CD14-positive monocyte (primary cell): ENCODE results near the gene NUFIP2. TPM values are rescaled to one million over a fixed set of nuclear protein-coding genes. Genes with fewer than 3 reads are reported as not detected.
"Not testable (repeated sequence)": the region's sequence is repeated elsewhere in the genome, so short reads cannot be mapped to it uniquely, and the experiment has no call there.

Experiments
- DNase-seq, 3 donors: peaks; one replicate each; pipeline ENCODE4 v3.0.0-alpha.2; 2011 to 2022
- H2AFZ ChIP-seq: 2 replicates; pipeline ENCODE4 v1.6.0; 2012; ENCODE audit warnings: mild to moderate bottlenecking, low read depth, low read length, inconsistent platforms; ENCODE audit not compliant: insufficient read depth, poor library complexity, severe bottlenecking
- H3K27ac ChIP-seq, 2 donors: 1 replicate in 1 of 2; 2 replicates in 1 of 2; pipeline ENCODE4 v1.5.1; 2012 to 2013; ENCODE audit warnings: low read length in 2 of 2, control low read depth in 1 of 2, inconsistent platforms in 1 of 2, low read depth in 1 of 2, mild to moderate bottlenecking in 1 of 2
- H3K27me3 ChIP-seq, 2 donors: one replicate each; pipeline versions ENCODE4 v1.6.0 to v1.6.1; 2011 to 2013; ENCODE audit warnings: low read length in 2 of 2; ENCODE audit not compliant: control insufficient read depth in 2 of 2, insufficient read depth in 2 of 2
- H3K36me3 ChIP-seq, 2 donors: replicated peaks in 1 of 2; 1 replicate in 1 of 2; 2 replicates in 1 of 2; pipeline versions ENCODE4 v1.5.1 to v1.6.1; 2012 to 2013; ENCODE audit warnings: low read length in 2 of 2, control low read depth in 1 of 2, inconsistent platforms in 1 of 2, mild to moderate bottlenecking in 1 of 2; ENCODE audit not compliant: insufficient read depth in 2 of 2, control insufficient read depth in 1 of 2
- H3K4me1 ChIP-seq, 2 donors: 1 replicate in 1 of 2; 2 replicates in 1 of 2; pipeline versions ENCODE4 v1.5.1 to v1.6.1; 2012 to 2013; ENCODE audit warnings: low read length in 2 of 2, control low read depth in 1 of 2, inconsistent platforms in 1 of 2, mild to moderate bottlenecking in 1 of 2, moderate library complexity in 1 of 2; ENCODE audit not compliant: insufficient read depth in 2 of 2, control insufficient read depth in 1 of 2
- H3K4me2 ChIP-seq: replicated peaks from 2 replicates; pipeline ENCODE3; 2012; ENCODE audit warnings: low read length, moderate library complexity, mild to moderate bottlenecking; ENCODE audit not compliant: poor library complexity, severe bottlenecking; ENCODE audit errors: extremely low read depth
- H3K4me3 ChIP-seq, 3 experiments: fragments of 200-600 bp in 1 of 3; sonication (generic) in 1 of 3; replicated peaks in 1 of 3; 1 replicate in 2 of 3; 2 replicates in 1 of 3; pipeline ENCODE4 v1.5.1; 2011 to 2013; ENCODE audit warnings: low read length in 3 of 3, mild to moderate bottlenecking in 3 of 3, control low read depth in 2 of 3, low read depth in 2 of 3, inconsistent platforms in 1 of 3, moderate library complexity in 1 of 3
- H3K79me2 ChIP-seq: 2 replicates; pipeline ENCODE4 v1.6.0; 2012; ENCODE audit warnings: mild to moderate bottlenecking, control low read depth, inconsistent platforms, low read length, moderate library complexity; ENCODE audit not compliant: insufficient read depth
- H3K9ac ChIP-seq: 2 replicates; pipeline ENCODE4 v1.6.0; 2017; ENCODE audit warnings: low read length, mild to moderate bottlenecking; ENCODE audit not compliant: insufficient read depth, poor library complexity, severe bottlenecking
- H3K9me3 ChIP-seq, 2 donors: replicated peaks in 1 of 2; 1 replicate in 1 of 2; 2 replicates in 1 of 2; pipeline versions ENCODE4 v1.5.1 to v1.6.1; 2012 to 2013; ENCODE audit warnings: low read length in 2 of 2, control low read depth in 1 of 2; ENCODE audit not compliant: control insufficient read depth in 1 of 2, insufficient read depth in 1 of 2
- H4K20me1 ChIP-seq: 2 replicates; pipeline ENCODE4 v1.6.0; 2012; ENCODE audit warnings: mild to moderate bottlenecking, low read length, control low read depth, moderate library complexity; ENCODE audit not compliant: insufficient read depth
- H3K27ac Mint-ChIP-seq, 7 donors: one replicate each; pipeline ENCODE4 v1.8.0; 2020; ENCODE audit warnings: mild to moderate bottlenecking in 7 of 7, mixed read lengths in 7 of 7, moderate library complexity in 6 of 7, inconsistent platforms in 2 of 7
- H3K27me3 Mint-ChIP-seq, 3 donors: one replicate each; pipeline ENCODE4 v1.8.0; 2021 to 2022; ENCODE audit warnings: low read depth in 3 of 3, mild to moderate bottlenecking in 3 of 3, mixed read lengths in 3 of 3, moderate library complexity in 3 of 3, inconsistent platforms in 1 of 3
- H3K36me3 Mint-ChIP-seq, 2 donors: one replicate each; pipeline ENCODE4 v1.8.0; 2020; ENCODE audit warnings: mixed read lengths in 2 of 2, inconsistent platforms in 1 of 2, mild to moderate bottlenecking in 1 of 2
- H3K4me1 Mint-ChIP-seq: one replicate; pipeline ENCODE4 v1.8.0; 2020; ENCODE audit warnings: mild to moderate bottlenecking, mixed read lengths
- H3K4me3 Mint-ChIP-seq, 2 donors: one replicate each; pipeline ENCODE4 v1.8.0; 2020; ENCODE audit warnings: mild to moderate bottlenecking in 2 of 2, mixed read lengths in 2 of 2, moderate library complexity in 1 of 2
- H3K9me3 Mint-ChIP-seq, 7 donors: one replicate each; pipeline ENCODE4 v1.8.0; 2020 to 2022; ENCODE audit warnings: mixed read lengths in 7 of 7, mild to moderate bottlenecking in 6 of 7, moderate library complexity in 6 of 7, inconsistent platforms in 2 of 7
- WGBS: methylation state at CpG from one replicate; pipeline ENCODE4 v1.1.5; 2013; ENCODE audit warnings: missing lambda C conversion rate; ENCODE audit not compliant: insufficient coverage; 5-methylcytosine and 5-hydroxymethylcytosine counted together
- intact Hi-C, 2 donors: fragments of 100-400 bp; cut with micrococcal nuclease; formaldehyde crosslinking; loops; one replicate each; pipeline versions ENCODE4 v1.15.0 to v1.15.1; 2023
- polyA plus RNA-seq, 3 donors: library from polyadenylated mRNA; depleted of rRNA in 1 of 3; unstranded in 2 of 3; stranded (reverse) in 1 of 3; fragments of 300-500 nt in 2 of 3; fragments of >200 nt in 1 of 3; fragmentation: Illumina TruSeq in 2 of 3; gene quantifications; 1 replicate in 2 of 3; 2 replicates in 1 of 3; pipeline ENCODE4 v1.2.3, GENCODE V29; 2012 to 2021
- TF ChIP-seq, protein P1 (sequence below): fragments of 200-600 bp; IDR thresholded peaks from one replicate; pipeline ENCODE4 v1.8.0; 2022; ENCODE audit warnings: antibody characterized with exemption, mild to moderate bottlenecking

Gene NUFIP2
- polyA plus RNA-seq, 3 donors: 8.7 to 25.1 (median 13.7) TPM

DNA sequence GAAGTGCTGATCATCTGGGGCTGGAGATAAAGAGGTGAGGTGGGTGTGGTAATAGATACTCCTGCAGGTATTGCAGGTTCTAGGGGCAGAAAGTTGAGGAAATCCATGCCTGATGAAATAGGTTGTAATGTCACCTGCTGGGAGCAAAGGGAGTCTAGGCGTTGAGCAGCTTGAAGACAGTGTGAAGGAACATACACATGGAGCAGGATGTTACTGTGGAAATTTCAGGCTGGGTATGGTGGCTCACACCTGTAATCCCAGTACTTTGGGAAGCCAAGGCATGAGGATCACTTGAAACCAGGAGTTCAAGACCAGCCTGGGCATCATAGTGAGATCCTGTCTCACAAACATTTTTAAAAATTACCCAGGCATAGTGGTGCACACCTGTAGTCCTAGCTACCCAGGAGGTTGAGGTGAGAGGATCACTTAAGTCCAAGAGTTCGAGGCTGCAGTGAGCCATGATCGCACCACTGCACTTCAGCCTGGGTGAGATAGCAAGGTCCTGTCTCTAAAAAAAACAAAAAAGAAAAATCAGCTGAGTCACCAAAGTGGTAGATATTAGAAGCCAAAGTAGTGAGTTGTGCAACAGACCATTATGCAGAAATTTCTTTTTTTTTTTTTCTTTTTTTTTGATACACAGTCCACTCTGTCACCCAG, 56.3 kb downstream of the NUFIP2 start:
- WGBS: 53% methylated on average over 3 of the region's 3 CpGs
- TF ChIP-seq, protein P1, sequence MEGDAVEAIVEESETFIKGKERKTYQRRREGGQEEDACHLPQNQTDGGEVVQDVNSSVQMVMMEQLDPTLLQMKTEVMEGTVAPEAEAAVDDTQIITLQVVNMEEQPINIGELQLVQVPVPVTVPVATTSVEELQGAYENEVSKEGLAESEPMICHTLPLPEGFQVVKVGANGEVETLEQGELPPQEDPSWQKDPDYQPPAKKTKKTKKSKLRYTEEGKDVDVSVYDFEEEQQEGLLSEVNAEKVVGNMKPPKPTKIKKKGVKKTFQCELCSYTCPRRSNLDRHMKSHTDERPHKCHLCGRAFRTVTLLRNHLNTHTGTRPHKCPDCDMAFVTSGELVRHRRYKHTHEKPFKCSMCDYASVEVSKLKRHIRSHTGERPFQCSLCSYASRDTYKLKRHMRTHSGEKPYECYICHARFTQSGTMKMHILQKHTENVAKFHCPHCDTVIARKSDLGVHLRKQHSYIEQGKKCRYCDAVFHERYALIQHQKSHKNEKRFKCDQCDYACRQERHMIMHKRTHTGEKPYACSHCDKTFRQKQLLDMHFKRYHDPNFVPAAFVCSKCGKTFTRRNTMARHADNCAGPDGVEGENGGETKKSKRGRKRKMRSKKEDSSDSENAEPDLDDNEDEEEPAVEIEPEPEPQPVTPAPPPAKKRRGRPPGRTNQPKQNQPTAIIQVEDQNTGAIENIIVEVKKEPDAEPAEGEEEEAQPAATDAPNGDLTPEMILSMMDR: no peak
- Histone ChIP-seq H4K20me1 (no peaks in the 10 kb centered on the region), H3K27me3 (no peaks in the 10 kb centered on the region), H3K36me3 (no peaks in the 10 kb centered on the region), H3K9ac (no peak overlapping the region), H3K4me2 (peak overlapping the region; percentile 54), H3K27ac (peak overlapping the region; percentile 41 to 68), H2AFZ (no peak overlapping the region), H3K4me1 (peaks cover 49 to 58% of the 10 kb centered on the region in 2 donors), H3K9me3 (no peaks in the 10 kb centered on the region), H3K4me3 (peak overlapping the region in 1 of 3 experiments; percentile 36), H3K79me2 (no peaks in the 10 kb centered on the region)
- H3K36me3 Mint-ChIP-seq: peaks cover 0 to 2% of the 10 kb centered on the region in 2 donors
- DNase-seq: peak; percentile 55 to 79 (median 64)
- intact Hi-C loops: no loop called here
- H3K4me3 Mint-ChIP-seq: peak overlapping the region in 1 of 2 donors; percentile 59
- H3K9me3 Mint-ChIP-seq: peaks cover 0 to 1% (median 0%) of the 10 kb centered on the region in 7 donors
- peak overlapping the region; percentile 76 to 94 (median 89) for H3K27ac Mint-ChIP-seq
- peaks cover 0 to 3% (median 0%) of the 10 kb centered on the region in 3 donors for H3K27me3 Mint-ChIP-seq
- peaks cover 48% of the 10 kb centered on the region for H3K4me1 Mint-ChIP-seq

DNA sequence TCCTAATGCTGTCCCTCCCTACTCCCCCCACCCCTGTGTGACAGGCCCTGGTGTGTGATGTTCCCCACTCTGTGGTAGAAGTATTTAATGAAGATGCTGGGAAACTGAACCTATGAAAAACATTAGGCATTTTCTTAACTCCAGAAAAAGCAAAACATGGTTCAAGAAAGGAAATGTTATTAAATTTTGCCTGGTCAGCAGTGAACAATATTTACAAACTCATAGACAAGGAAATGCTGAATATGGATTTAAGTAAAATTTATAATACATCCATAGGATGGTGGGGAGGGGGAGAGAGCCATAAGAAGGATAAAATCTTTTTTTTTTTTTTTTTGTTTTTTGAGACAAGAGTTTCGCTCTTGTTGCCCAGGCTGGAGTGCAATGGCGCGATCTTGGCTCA, 58.0 kb downstream of the NUFIP2 start:
- Histone ChIP-seq H3K27me3 (no peaks in the 10 kb centered on the region), H3K4me1 (peaks cover 35 to 43% of the 10 kb centered on the region in 2 donors), H4K20me1 (no peaks in the 10 kb centered on the region), H3K36me3 (no peaks in the 10 kb centered on the region), H3K79me2 (no peaks in the 10 kb centered on the region), H3K9ac (no peak overlapping the region), H3K27ac (no peak overlapping the region), H3K4me3 (no peak overlapping the region), H2AFZ (no peak overlapping the region), H3K9me3 (no peaks in the 10 kb centered on the region), H3K4me2 (no peak overlapping the region)
- no peak overlapping the region for H3K27ac Mint-ChIP-seq
- no CpG with 5 or more reads among the region's 3 CpGs for WGBS
- H3K4me3 Mint-ChIP-seq: no peak overlapping the region
- peaks cover 0 to 2% of the 10 kb centered on the region in 2 donors for H3K36me3 Mint-ChIP-seq
- DNase-seq: no peak
- H3K4me1 Mint-ChIP-seq: peaks cover 38% of the 10 kb centered on the region
- intact Hi-C loops: no loop called here
- H3K27me3 Mint-ChIP-seq: peaks cover 0 to 3% (median 1%) of the 10 kb centered on the region in 3 donors
- H3K9me3 Mint-ChIP-seq: peaks cover 0 to 3% (median 0%) of the 10 kb centered on the region in 7 donors
- TF ChIP-seq, protein P1: no peak

DNA sequence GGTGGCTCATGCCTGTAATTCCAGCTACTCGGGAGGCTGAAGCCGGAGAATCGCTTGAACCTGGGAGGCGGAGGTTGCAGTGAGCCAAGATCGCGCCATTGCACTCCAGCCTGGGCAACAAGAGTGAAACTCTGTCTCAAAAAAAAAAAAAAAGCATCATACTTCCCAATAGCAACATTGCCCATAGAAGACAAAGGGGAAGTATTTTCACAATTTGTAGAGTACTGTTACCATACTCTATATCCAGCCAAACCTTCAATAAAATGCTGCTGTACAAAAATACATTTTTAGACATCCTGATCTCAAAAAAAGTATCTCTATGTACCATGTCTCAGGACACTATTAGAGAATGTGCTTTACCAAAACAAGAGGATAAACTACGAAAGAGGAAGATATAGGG, 59.0 kb downstream of the NUFIP2 start:
- H4K20me1 ChIP-seq, H3K36me3 Mint-ChIP-seq, H3K79me2 ChIP-seq, H3K9me3 ChIP-seq, H3K27me3 Mint-ChIP-seq, H3K27ac ChIP-seq, H3K9ac ChIP-seq, H3K27me3 ChIP-seq, H3K4me2 ChIP-seq, H2AFZ ChIP-seq, H3K4me3 ChIP-seq, H3K36me3 ChIP-seq, H3K9me3 Mint-ChIP-seq, intact Hi-C loops: not testable (repeated sequence)
- H3K4me1 Mint-ChIP-seq: peaks cover 29% of the 10 kb centered on the region
- peak overlapping the region in 6 of 7 donors; percentile 7 to 78 (median 63) for H3K27ac Mint-ChIP-seq
- peak overlapping the region in 1 of 2 donors; percentile 56 for H3K4me3 Mint-ChIP-seq
- WGBS: 86% methylated on average over 1 of the region's 7 CpGs
- peaks cover 25 to 34% of the 10 kb centered on the region in 2 donors for H3K4me1 ChIP-seq
- DNase-seq: peak in 2 of 3 donors; percentile 33 to 46
